ENCODE results near the gene TAAR2. TPM values are rescaled to one million over a fixed set of nuclear protein-coding genes. Genes with fewer than 3 reads are reported as not detected.
A peak's percentile ranks its signal among the peaks of the same experiment; 100 is the strongest.

Gene TAAR2
- total RNA-seq, 4 donors from 2014 or later = not detected

DNA sequence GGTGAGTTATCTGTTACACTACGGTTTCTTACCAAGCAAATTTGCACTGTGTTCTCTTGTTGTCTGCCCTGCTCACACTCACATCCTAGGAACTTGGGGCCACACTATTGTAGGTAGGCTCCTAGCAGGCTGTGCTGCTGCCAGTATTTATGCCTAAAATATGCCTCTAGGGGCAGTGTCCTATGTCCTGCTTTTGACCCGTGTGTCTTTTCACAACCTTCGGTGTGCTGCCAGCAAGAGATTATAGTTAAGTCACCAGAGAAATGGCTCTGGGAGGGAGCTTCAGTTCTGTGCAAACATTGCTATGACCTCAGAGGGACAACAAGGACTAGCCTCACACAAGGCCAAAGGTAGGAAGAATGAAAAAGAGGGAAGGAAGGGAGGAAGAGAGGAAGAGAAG lies 25.6 kb downstream of the TAAR2 start:
- no peak for DNase-seq (ENCODE audit: low spot score in 2 of 2)
- H3K27me3 ChIP-seq = no peaks in the 10 kb centered on the region
- H3K4me1 ChIP-seq = no peaks in the 10 kb centered on the region
- no peak overlapping the region for H3K27ac ChIP-seq
- TF ChIP-seq POLR2A (IDR thresholded peaks at IDR 0.05) (no peak), EP300 (IDR thresholded peaks at IDR 0.05) (no peak)
- TF ChIP-seq, protein P1, sequence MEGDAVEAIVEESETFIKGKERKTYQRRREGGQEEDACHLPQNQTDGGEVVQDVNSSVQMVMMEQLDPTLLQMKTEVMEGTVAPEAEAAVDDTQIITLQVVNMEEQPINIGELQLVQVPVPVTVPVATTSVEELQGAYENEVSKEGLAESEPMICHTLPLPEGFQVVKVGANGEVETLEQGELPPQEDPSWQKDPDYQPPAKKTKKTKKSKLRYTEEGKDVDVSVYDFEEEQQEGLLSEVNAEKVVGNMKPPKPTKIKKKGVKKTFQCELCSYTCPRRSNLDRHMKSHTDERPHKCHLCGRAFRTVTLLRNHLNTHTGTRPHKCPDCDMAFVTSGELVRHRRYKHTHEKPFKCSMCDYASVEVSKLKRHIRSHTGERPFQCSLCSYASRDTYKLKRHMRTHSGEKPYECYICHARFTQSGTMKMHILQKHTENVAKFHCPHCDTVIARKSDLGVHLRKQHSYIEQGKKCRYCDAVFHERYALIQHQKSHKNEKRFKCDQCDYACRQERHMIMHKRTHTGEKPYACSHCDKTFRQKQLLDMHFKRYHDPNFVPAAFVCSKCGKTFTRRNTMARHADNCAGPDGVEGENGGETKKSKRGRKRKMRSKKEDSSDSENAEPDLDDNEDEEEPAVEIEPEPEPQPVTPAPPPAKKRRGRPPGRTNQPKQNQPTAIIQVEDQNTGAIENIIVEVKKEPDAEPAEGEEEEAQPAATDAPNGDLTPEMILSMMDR (IDR thresholded peaks at IDR 0.05) = no peak
- no peaks in the 10 kb centered on the region for H3K36me3 ChIP-seq
- no peaks in the 10 kb centered on the region for H3K9me3 ChIP-seq
- H3K4me3 ChIP-seq = no peak overlapping the region
- WGBS, 2 donors = 36 to 52% methylated on average over 3 of the region's 3 CpGs

DNA sequence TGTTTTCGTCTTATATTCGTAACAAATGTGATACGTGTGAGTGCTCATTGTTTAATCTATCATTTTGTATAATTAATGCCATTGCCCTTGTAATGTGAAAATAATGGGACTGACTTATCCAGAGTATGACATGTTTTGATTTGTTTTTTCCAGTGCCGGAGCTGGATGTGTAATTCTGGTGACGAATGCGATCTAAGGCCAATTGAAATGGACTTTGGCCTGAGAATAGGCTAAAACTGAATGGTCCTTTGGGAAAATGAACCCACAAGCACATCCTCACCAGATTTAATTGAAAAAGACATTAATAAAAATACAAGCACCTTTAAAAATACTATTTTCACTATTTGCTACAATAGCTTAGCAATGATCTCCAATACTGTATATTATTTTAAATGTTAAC lies 27.9 kb downstream of the TAAR2 start:
- Histone ChIP-seq H3K27ac (no peak overlapping the region), H3K9me3 (no peaks in the 10 kb centered on the region), H3K4me3 (no peak overlapping the region), H3K36me3 (no peaks in the 10 kb centered on the region), H3K4me1 (no peaks in the 10 kb centered on the region), H3K27me3 (no peaks in the 10 kb centered on the region)
- 66 to 76% methylated on average over 6 of the region's 6 CpGs for WGBS, 2 donors
- no peak for DNase-seq (ENCODE audit: low spot score in 2 of 2)
- TF ChIP-seq POLR2A (IDR thresholded peaks at IDR 0.05) = no peak
- TF ChIP-seq EP300 (IDR thresholded peaks at IDR 0.05) = no peak
- TF ChIP-seq, protein P1 (IDR thresholded peaks at IDR 0.05) = no peak

DNA sequence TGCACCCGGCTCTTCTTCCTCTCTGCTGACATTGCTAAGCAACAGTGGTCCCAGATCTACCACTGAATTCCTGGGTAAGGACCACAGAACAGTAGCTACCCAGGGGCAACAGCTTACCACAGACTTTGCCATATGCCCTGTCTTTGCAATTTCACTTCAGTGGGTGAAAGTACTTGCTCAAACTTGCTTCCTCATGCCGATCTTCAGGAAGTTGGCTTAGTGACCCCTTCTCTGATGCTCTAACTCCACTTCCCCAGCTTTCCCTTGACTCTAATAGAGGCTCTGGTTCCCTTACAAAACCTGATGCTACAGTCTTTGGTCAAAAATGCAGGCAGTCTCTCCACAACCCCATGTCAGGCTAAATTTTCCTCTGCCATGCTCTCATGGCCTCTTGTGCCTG lies 31.2 kb downstream of the TAAR2 start:
- Histone ChIP-seq H3K27ac (no peak overlapping the region), H3K9me3 (no peaks in the 10 kb centered on the region), H3K4me3 (no peak overlapping the region), H3K27me3 (no peaks in the 10 kb centered on the region), H3K36me3 (no peaks in the 10 kb centered on the region), H3K4me1 (no peaks in the 10 kb centered on the region)
- DNase-seq (ENCODE audit: low spot score in 2 of 2) = no peak
- no peak for TF ChIP-seq POLR2A (IDR thresholded peaks at IDR 0.05)
- TF ChIP-seq EP300 (IDR thresholded peaks at IDR 0.05) = no peak
- TF ChIP-seq, protein P1 (IDR thresholded peaks at IDR 0.05) = no peak
- WGBS, 2 donors = 68 to 71% methylated on average over 2 of the region's 2 CpGs

DNA sequence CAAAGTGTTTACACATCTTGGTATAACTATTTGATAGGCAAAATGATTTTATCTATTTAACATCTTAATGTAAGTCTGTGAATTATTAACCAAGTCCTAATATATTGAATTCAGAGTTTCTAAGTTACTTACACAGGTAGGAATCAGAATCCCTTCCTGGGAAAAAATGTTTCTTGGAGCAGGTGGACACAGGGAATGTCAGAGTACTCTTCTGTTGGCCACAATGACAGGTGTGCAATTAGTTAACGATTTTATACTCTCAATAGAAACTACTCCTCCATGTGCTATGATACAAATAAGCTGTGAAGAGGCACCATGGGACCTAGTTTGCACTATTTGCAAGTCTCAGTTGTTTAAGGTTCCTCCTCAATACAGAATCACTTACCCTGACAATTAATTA lies 33.7 kb downstream of the TAAR2 start:
- Histone ChIP-seq H3K27me3 (no peaks in the 10 kb centered on the region), H3K27ac (no peak overlapping the region), H3K36me3 (no peaks in the 10 kb centered on the region), H3K4me3 (no peak overlapping the region), H3K4me1 (no peaks in the 10 kb centered on the region), H3K9me3 (no peaks in the 10 kb centered on the region)
- WGBS, 2 donors = 83 to 93% methylated on average over 1 of the region's 1 CpG
- TF ChIP-seq EP300 (IDR thresholded peaks at IDR 0.05) = no peak
- DNase-seq (ENCODE audit: low spot score in 2 of 2) = no peak

DNA sequence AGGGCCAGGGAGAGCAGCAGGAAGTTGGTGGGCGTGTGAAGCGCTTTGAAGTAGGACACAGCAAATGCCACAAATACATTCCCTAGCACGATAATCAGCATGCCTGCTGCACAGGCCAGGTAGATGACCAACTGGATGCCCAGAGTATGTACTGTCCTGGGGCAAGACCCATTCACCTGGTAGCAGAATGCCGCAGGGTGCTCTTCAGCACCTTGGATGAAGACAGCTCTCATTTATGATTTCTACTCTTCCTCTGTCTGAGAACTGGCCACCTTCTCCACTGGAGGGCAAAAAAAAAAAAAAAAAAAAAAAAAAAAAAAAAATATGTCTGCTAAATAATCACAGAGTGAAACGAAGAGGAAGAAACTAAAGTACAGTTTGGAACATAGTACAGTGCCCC lies 34.6 kb downstream of the TAAR2 start, which contains the start of gene TAAR5:
TAAR5 (minus strand) TSS at position 288 of the 400 bp plus-strand sequence; CDS start at position 233, 55 bp downstream.
- Histone ChIP-seq H3K27me3 (no peaks in the 10 kb centered on the region), H3K27ac (no peak within 1 kb of the TSS), H3K4me1 (no peaks in the 10 kb centered on the region), H3K9me3 (no peaks in the 10 kb centered on the region), H3K4me3 (no peak within 1 kb of the TSS), H3K36me3 (no peaks in the 10 kb centered on the region)
- WGBS, 2 donors = 57 to 78% methylated on average over 3 to 5 of the region's 5 CpGs
- TF ChIP-seq EP300 (IDR thresholded peaks at IDR 0.05) (no peak), POLR2A (IDR thresholded peaks at IDR 0.05) (no peak)
- TF ChIP-seq, protein P1 (IDR thresholded peaks at IDR 0.05) = no peak
- DNase-seq (ENCODE audit: low spot score in 2 of 2) = no peak

DNA sequence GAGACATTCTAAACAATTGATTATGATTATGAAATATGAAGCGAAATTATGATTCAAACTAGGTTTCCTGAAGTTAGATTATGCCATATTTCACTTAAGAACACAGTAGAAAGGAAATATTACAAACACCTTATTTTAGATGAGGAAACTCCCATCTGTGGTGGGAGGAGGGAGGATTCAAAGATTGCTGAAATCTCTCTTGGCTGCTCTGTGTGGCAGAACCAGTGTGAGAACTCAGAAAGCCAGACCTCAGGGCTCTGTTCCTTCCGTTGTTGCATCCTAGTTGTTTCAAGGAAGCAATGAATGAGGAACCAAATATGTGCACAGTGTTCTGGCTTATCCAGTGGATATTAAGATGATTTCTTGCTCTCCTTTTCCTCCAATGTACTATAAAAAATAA lies 36.7 kb downstream of the TAAR2 start:
- WGBS, 2 donors = 68 to 73% methylated on average over 2 of the region's 2 CpGs
- Histone ChIP-seq H3K36me3 (no peaks in the 10 kb centered on the region), H3K27me3 (no peaks in the 10 kb centered on the region), H3K4me1 (no peaks in the 10 kb centered on the region), H3K4me3 (no peak overlapping the region), H3K9me3 (no peaks in the 10 kb centered on the region), H3K27ac (no peak overlapping the region)
- DNase-seq (ENCODE audit: low spot score in 2 of 2) = no peak
- TF ChIP-seq, protein P1 (IDR thresholded peaks at IDR 0.05) = no peak
- peak in 1 of 2 donors; percentile 24 for TF ChIP-seq EP300 (IDR thresholded peaks at IDR 0.05)
